ENCODE results near the gene PCDH9.

Gene PCDH9

GRCh38 chr13:67023130-67023876 lies 206.8 kb downstream of the PCDH9 start:
- DNase-seq (ENCODE audit: low read depth), result peak; percentile 90

- DNase-seq (ENCODE audit: low read depth), result no peak
Observed at GRCh38 chr13:67018775-67019174, 211.4 kb downstream of the PCDH9 start.

- DNase-seq (ENCODE audit: low read depth), result no peak
Observed at GRCh38 chr13:67017276-67017675, 212.9 kb downstream of the PCDH9 start.

- no peak for DNase-seq (ENCODE audit: low read depth)
Observed at GRCh38 chr13:67015976-67016600, 214.0 kb downstream of the PCDH9 start.

- no peak for DNase-seq (ENCODE audit: low read depth)
Observed at GRCh38 chr13:67014399-67014798, 215.7 kb downstream of the PCDH9 start.

- DNase-seq (ENCODE audit: low read depth), result no peak
Observed at GRCh38 chr13:67013709-67014108, 216.4 kb downstream of the PCDH9 start.

DNA sequence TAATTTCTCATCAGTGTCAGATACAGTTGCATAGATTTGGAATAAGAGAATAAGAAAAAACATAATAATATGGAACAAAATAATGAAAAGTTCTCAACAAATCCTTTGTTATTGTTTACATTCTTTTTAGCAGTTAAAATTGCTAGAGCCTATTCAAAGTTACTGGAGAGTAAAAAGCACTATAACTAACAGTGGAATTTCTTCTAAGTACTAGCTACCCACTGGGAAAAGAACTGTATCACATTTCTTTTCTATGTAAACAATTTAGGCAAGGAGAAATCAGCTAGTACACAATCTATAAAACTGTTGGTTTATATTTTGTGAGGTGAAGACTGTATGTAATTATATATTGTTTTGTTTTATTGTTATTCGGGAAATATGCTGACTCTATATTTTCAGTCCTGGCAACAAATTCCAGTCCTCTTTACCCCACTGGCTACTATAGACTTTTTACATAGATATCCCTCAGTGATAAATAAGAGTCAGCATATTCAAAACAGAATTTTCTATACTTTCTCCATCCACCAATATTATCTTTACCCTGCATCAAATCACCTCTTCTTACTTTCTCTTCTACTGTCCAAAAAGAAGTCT lies 222.0 kb downstream of the PCDH9 start:
- no peak for DNase-seq (ENCODE audit: low read depth)

DNA sequence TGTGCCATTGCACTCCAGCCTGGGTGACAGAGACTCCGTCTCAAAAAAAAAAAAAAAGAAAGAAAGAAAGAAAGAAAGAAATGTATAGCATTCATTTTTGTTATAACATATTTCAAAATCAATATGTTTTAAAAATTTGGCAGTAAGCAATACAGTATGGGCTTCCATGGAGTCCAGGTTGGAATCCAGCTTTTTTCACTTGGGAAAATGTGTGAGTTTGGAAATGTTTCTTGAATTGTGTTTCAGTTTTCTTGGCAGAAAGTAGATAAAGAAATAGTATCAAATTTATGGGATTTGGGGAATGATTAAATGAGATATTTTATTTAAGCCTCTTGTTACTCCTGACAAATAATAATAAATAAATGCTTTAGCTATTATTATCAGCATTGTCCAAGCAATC lies 225.6 kb downstream of the PCDH9 start:
- DNase-seq (ENCODE audit: low read depth), result no peak

GRCh38 chr13:67003743-67004142 lies 226.4 kb downstream of the PCDH9 start:
- no peak for DNase-seq (ENCODE audit: low read depth)

DNA sequence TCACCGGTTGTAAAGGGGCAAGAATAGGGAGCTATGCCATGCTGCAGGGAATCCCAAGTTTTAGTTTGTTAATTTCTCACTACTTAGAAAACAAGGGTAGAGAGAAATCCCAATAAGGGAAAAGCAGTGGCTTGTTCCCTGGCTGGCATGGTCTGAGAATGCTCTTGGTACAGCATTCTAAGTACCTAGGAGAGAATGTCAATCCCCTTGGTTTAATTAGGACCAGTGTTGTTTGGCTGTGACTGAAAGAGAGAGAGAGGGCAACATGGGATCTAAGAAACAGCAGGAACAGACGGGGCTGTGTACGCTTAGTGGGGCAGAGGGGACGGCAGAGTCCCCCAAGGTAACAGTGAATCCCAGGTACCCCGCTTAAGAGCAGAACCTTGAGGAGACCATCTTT lies 228.8 kb downstream of the PCDH9 start:
- DNase-seq (ENCODE audit: low read depth), result no peak

GRCh38 chr13:66996503-66996902 lies 233.6 kb downstream of the PCDH9 start:
- no peak for DNase-seq (ENCODE audit: low read depth)

GRCh38 chr13:66995203-66995611 lies 234.9 kb downstream of the PCDH9 start:
- no peak for DNase-seq (ENCODE audit: low read depth)

DNA sequence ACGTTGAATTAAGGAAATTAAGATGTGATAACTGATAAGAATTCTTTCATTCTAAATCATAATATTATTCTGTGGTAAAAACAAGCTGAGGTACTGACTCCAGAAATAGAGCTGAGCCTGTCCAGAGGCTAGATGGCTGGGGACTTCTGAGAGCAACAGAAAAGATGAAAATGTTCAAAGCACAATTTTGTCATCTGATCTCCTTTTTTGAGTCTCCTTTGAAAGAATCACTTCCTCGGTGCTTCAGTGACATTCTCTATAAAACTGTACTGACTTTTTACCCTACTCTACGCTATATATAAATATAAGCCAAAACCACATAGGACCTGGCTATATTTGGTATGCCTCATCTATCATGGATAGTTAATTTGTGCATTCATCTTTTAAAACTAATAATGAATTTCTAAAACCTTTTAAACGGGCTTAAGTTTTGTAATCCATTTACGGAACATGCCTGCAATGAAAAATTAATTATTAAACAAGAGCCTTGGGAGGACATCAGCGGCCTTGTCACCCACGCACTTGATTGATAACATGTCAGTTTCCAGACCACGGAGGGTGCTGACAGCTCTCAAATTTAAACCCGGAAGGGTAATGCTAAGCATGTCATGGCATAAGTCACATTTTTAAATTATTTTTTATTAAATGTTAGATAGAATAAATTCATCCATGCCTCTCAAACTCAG lies 235.5 kb downstream of the PCDH9 start:
- no peak for DNase-seq (ENCODE audit: low read depth)

DNA sequence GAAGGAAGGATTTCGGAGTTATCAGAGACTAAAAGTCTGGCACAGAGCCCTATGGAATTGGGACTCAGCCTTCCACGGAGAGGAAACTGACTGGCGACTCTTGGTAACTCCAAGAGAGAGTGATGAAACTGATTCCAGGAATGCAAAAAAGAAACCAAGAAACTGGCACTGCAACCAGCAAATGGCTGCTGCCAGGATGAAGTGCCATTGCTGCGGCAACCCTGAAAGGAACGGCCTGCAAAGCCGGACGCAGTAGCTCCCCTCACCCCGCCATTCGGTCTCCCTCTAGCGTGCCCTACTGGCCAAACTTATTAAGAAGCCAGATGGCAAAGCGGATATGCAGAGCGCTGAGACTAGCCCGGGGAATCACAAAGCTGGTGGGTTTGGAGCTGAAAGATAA lies 236.0 kb downstream of the PCDH9 start:
- DNase-seq (ENCODE audit: low read depth), result no peak

- no peak for DNase-seq (ENCODE audit: low read depth)
Observed at GRCh38 chr13:66992719-66993118, 237.4 kb downstream of the PCDH9 start.

GRCh38 chr13:66992183-66992582 lies 238.0 kb downstream of the PCDH9 start:
- no peak for DNase-seq (ENCODE audit: low read depth)

- DNase-seq (ENCODE audit: low read depth), result no peak
Observed at GRCh38 chr13:66984241-66984640, 245.9 kb downstream of the PCDH9 start.

GRCh38 chr13:66981912-66982311 lies 248.2 kb downstream of the PCDH9 start:
- DNase-seq (ENCODE audit: low read depth), result no peak

DNA sequence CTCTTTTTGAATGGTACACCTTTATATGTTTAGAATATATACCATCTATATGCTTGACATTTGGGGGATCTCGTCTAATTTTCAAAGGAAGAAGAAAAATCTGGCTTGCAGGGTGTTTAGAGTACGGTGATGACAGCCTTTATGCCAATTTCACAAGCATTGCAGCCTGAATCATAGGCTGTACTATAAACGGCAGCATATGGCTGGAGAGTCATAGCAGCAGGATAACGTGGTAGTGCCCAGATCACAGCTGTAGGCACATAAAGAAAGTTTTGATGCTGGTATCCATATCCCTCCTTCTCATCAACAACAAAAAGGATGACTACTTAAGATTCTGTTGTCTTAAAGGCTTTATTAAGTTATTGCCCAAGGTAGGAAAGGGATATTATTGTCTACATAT lies 253.0 kb downstream of the PCDH9 start:
- no peak for DNase-seq (ENCODE audit: low read depth)

DNA sequence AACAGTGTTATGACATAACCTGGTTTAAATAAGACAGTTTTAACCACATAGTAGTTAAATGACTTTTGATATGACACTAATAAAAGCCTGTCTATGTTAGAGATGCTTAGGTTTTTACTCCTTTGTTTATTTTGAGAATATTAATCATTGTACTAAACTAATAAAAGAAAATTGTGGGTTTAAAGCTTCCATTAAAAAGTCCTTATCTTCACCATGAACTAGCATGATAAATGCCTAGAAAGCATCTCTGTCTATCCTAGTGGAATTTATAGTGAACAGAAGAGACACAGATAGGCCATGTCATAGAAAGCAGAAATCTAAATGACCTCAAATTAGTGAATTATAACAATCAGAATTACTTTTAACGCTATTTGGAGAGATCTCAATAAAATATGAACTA lies 255.2 kb downstream of the PCDH9 start:
- no peak for DNase-seq (ENCODE audit: low read depth)

GRCh38 chr13:66974174-66974573 lies 256.0 kb downstream of the PCDH9 start:
- DNase-seq (ENCODE audit: low read depth), result no peak

GRCh38 chr13:66972659-66973058 lies 257.5 kb downstream of the PCDH9 start:
- DNase-seq (ENCODE audit: low read depth), result no peak

- DNase-seq (ENCODE audit: low read depth), result no peak
Observed at GRCh38 chr13:66971004-66971403, 259.1 kb downstream of the PCDH9 start.
